ENCODE measurements around the gene RPIA. TPM values are rescaled to one million over a fixed set of nuclear protein-coding genes. Genes with fewer than 3 reads are reported as not detected.

Gene RPIA
- total and polyA plus RNA-seq, 9 of the 15 experiments (the other 6 are each of a cell fraction or from before 2014, with no cell fraction given): 7.8 to 41.2 (median 25.8) TPM

DNA sequence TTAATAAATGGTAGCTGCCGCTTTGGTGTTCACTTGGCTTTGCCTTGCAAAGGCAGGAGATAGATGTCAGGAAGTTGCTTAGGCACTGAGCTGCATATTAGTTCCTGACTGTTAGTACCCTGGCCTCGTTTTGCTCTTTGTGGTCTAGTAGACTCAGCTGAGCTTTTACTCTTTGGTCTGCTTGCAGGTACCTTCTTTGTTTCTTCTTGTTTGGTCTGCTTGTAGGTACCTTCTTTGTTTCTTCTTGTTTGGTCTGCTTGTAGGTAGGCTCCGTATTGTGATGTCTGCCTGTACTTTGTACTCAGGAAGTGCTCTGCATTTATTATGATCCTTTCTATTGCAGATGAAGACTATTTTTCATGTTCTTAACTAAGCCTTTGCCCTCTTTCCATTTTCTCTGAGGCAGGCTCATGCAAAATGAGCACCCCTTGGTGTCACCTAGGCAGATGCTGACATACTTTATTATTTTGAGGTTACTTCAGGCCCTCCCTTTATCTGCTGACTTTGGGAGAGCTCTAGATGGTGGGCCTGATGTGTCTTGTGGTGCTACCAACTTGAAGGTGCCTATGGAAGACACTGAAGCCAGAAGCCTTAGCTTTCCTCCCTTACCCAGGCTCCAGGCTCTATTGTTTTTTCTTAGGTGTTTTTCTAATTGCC is 6.0 kb downstream of the RPIA start:
- no peaks in the 10 kb centered on the region; the same call in 1 of the 2 replicates for H3K9me3 ChIP-seq (replicated peaks; ENCODE audit: control insufficient read depth, insufficient read depth, low read depth, low read length)
- in situ Hi-C loops (cut with MboI): no loop called here
- ChIA-PET POLR2A (interaction anchor here (1.9 kb wide), 1 partner anchor 13 kb away, joined by 8 read pairs; no protein-coding TSS in a partner anchor), CTCF (ENCODE audit: low intra/inter-chr PET ratio) (no interaction called here)
- H3K4me2 ChIP-seq (ENCODE audit: insufficient read depth, low read length): no peak overlapping the region
- H3K4me3 ChIP-seq: no peak overlapping the region
- no peak overlapping the region for H3K9ac ChIP-seq (ENCODE audit: insufficient read depth in 1 of 2, low read depth in 2 of 2, low read length in 2 of 2)
- no peaks in the 10 kb centered on the region for H3K27me3 ChIP-seq (ENCODE audit: control insufficient read depth in 2 of 2, insufficient read depth in 2 of 2, low read length in 2 of 2)
- no peaks in the 10 kb centered on the region for H3K9me1 ChIP-seq (ENCODE audit: control insufficient read depth, insufficient read depth, low read length)
- no peaks in the 10 kb centered on the region; the same call in 1 of the 2 replicates for H4K20me1 ChIP-seq (replicated peaks; ENCODE audit: control insufficient read depth, insufficient read depth, low read length)
- no peak for FAIRE-seq
- no peak for TF ChIP-seq HIVEP1 (CRISPR knock-in tag; IDR thresholded peaks at IDR 0.05)
- no peak for TF ChIP-seq ZNF699 (CRISPR knock-in tag; IDR thresholded peaks at IDR 0.05; ENCODE audit: insufficient replicate concordance)
- TF ChIP-seq SREBF2 (CRISPR knock-in tag; IDR thresholded peaks at IDR 0.05): no peak
- no peak for TF ChIP-seq GABPB2 (CRISPR knock-in tag; conservative IDR thresholded peaks at IDR 0.05)
- TF ChIP-seq ARID1B (IDR thresholded peaks at IDR 0.05): no peak
- no peak for TF ChIP-seq ZNF436 (CRISPR knock-in tag; IDR thresholded peaks at IDR 0.05)
- TF ChIP-seq BRD4 (IDR thresholded peaks at IDR 0.05): no peak
- TF ChIP-seq CBFA2T2 (conservative IDR thresholded peaks at IDR 0.05): no peak
- peaks cover 0 to 6% of the 10 kb centered on the region in 2 experiments; a peak in 2 of 5 replicates for H3K4me1 ChIP-seq (replicated peaks in 1 of 2; ENCODE audit: control insufficient read depth in 2 of 2, insufficient read depth in 2 of 2, low read length in 2 of 2)
- no peak overlapping the region for H2AFZ ChIP-seq (ENCODE audit: low read depth, low read length)
- H3K27ac ChIP-seq (ENCODE audit: extremely low read depth, low read depth, low read length): no peak overlapping the region
- 77% methylated on average over 3 of the region's 3 CpGs for WGBS (ENCODE audit: insufficient coverage, low coverage, missing lambda C conversion rate)
- ATAC-seq: no peak; the same call in 2 of the 3 replicates
- H3K79me2 ChIP-seq (ENCODE audit: control insufficient read depth, insufficient read depth, low read length): peaks cover 63% of the 10 kb centered on the region
- H3K36me3 ChIP-seq (ENCODE audit: control insufficient read depth, insufficient read depth, low read length): peaks cover 43% of the 10 kb centered on the region
- intact Hi-C loops (cut with micrococcal nuclease): loop anchor here (10.0 kb wide), 1 partner anchor 443 kb away; no protein-coding TSS in a partner anchor
- BruUV-seq (replicated peaks): no TSS peak
- DNase-seq (ENCODE audit: extremely low read depth in 1 of 4, low spot score in 3 of 4): no peak
